ENCODE results near the gene SV2B.

Gene SV2B

GRCh38 chr15:91196768-91197167 lies 96.7 kb downstream of the SV2B start:
- DNase-seq: peak in 1 of 2 experiments; percentile 37

DNA sequence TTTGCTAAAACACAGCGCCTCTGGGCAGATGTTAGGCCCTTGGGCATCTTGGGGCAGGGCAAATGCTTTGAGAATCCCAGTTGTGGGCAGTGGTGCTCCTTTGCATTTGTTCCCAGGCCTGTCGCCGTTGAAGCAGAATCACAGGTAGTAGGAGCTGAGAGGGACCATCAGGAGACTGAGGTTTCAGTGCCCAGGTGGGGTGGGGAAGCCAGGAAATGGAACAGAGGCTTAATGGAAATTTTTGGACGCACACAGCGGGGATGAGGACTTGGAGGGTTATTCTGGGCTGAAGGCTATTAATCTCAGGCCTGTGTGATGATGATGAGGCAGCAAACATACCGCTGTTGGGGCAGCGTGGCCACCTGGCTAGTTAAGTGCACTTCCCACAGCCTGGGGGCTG lies 99.5 kb downstream of the SV2B start:
- no peak for DNase-seq

- no peak for DNase-seq
Observed at GRCh38 chr15:91200101-91200754, 100.2 kb downstream of the SV2B start.

- no peak for DNase-seq
Observed at GRCh38 chr15:91202510-91203102, 102.5 kb downstream of the SV2B start.

DNA sequence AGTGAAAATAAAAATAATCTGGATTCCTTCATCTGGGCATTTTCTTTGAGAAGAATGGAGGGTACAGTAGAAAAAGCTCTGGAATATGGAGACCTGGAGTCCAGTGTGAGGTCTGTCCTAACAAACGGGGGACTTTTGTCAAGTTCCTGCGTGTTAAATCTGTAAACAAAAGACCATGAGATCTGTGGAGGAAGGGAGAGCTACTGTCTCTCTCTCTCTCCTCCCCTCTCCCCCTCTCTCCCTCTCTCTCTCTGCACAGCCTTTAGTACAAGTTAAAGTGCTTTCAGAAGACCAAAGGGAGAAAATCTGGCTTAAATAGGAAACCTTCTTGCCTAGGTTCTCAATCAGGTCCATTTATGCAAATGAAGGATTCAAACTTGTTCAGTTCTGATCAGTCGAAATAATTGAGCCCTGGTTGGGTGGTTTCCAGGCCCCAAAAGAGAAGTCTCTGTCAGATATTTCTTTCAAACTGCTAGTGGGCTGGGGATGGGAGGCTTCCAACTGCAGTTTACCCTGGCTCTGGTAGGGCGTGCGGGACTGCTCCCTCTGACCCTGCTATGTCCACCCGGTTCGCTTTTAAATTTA lies 103.7 kb downstream of the SV2B start:
- no peak for DNase-seq

- no peak for DNase-seq
Observed at GRCh38 chr15:91208371-91208770, 108.3 kb downstream of the SV2B start.

- DNase-seq: no peak
Observed at GRCh38 chr15:91209318-91209717, 109.3 kb downstream of the SV2B start.

GRCh38 chr15:91209726-91210125 lies 109.7 kb downstream of the SV2B start:
- DNase-seq: no peak

- DNase-seq: no peak
Observed at GRCh38 chr15:91214675-91215590, 114.9 kb downstream of the SV2B start.

DNA sequence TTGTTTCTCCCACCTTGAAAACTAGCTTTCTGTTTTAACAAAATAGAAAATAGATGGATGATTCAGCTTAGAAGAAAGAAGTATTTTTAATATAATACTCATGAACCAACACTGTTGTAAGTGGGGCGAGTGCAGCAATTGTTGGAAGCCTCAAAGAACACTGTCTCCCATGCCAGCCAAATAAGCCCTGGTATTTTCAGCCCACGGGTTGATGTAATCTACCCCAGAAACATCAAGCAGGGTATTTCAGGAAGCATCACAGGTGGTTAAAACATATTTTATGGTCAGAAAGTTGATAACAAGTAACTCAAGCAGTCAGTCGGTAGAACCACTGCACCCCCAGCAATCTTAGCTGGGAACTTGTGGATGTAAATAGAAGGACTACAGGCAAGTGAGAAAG lies 115.9 kb downstream of the SV2B start:
- no peak for DNase-seq

GRCh38 chr15:91219206-91219605 lies 119.1 kb downstream of the SV2B start:
- no peak for DNase-seq

DNA sequence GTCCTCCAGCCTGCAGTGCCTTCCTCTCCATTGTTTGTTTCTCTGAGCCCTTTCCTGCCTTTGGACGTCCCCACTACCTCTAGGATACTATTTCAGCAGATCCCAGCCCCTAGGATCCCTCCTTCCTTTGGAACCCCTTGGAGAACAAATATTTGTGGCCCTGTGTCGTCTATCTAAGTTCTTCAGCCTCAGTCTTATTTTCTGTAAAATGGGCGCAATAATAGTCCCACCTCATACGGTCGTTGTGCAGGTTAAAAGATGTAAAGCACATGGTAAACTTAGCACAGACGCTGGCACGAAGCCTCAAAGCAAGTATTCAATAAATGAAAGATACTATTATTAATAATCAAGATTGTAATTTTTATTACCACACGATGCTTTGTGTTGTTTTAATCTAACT lies 122.0 kb downstream of the SV2B start:
- DNase-seq: no peak

- DNase-seq: peak; percentile 36 to 48
Observed at GRCh38 chr15:91223863-91224262, 123.8 kb downstream of the SV2B start.

DNA sequence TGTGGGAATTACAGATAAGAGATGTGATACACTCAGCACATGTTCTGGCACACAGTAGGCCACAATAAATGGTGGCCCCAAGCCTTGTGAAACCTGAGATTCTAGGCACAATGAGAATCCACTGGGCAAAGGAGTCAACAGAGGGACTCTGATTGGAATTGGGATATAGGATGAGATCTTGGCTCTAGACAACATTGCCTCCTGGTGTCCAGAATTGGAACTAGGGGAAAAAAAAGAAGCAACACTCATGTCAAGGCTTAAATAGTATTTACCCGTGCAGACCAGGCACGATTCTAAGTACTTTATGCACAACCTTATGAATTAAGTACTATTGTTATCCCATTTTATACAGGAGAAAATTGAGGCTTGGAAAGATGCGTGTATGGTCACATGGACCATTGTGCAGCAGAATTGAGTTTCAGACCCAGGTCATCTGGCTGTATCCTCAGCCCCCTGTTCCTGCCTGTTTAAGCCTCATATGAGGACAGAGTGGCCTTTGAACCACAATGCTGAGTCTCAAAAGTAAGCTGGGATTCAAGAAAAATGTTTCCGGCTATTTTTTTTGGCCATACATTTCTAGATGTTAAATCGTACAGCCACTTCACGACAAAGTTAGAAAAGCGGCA lies 124.8 kb downstream of the SV2B start:
- peak; percentile 33 to 71 for DNase-seq

GRCh38 chr15:91225741-91226140 lies 125.7 kb downstream of the SV2B start:
- DNase-seq: no peak

DNA sequence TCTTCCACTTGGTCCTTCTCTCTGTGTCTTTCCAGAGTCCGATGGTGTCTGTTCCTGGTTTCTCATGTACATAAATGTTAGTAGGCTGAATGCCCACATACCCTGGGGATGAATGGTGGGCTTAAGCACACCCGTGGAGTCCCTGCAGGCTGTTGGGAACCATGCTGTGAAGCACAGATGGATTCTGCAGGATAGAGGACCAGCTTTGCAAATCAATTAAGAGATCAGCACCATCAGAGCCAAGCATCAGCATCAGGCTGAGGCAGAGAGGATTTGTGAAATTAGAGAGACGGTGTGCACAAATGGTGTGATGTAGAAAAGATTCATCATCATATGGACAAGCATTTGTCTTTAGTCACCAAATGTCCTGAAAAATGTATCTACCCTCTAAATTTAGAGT lies 127.1 kb downstream of the SV2B start:
- no peak for DNase-seq

DNA sequence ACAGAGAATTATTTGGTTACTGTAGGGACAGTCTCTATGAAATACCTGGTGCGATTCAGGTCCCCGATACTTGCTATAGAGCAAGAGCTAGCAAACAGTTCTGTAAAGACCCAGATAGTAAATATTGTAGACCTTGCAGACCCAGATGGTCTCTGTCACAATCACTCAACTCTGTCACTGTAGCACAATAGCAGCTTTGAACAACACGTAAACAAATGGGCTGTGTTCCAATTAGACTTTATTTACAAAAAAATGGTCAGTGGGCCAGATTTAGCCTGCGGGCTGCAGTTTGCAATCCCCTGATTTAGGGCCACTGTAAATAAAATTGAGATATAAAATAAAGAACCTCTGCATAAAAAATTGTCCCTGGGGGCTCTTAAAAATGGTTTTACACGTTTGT lies 127.7 kb downstream of the SV2B start:
- no peak for DNase-seq

- DNase-seq: no peak
Observed at GRCh38 chr15:91228383-91228782, 128.3 kb downstream of the SV2B start.

GRCh38 chr15:91228890-91229289 lies 128.8 kb downstream of the SV2B start:
- DNase-seq: no peak

DNA sequence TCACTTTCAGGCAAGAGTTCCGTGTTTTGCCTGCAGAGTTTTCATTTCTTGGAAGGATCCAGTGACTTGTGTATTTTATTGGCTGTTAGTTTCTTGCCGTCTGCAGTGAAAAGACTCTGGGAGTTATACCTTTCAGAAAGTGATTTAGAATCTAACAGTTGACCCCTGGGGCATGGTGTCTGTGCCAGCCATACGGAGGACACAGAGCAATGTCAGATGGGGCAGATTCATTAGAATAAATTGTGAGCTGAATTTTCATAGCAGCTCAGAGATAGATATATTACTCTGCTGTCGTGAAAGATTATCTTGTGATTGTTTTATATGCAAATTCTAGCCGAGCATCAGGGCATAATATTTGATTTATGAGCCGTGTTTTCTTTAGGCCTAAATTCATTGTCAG lies 131.6 kb downstream of the SV2B start:
- DNase-seq: no peak

DNA sequence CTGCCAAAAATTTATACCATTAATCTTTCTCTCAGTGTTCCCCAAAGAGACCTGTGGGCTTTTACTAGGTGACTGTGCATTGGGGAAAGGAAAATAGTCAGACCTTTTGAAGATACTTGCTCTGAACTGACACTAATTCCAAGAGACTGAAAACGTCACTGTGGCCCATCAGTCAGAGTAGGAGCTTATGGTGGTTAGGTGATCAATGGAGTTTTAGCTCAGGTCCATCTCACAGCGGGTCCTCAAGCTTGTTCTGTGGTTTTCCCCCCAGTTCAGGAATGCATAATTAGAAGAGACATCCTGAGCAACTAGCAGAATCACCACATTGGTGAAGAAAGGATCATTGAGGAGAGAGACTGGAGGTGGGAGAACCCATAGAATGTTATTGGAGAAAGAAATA lies 134.7 kb downstream of the SV2B start:
- no peak for DNase-seq

- no peak for DNase-seq
Observed at GRCh38 chr15:91235376-91235775, 135.3 kb downstream of the SV2B start.

DNA sequence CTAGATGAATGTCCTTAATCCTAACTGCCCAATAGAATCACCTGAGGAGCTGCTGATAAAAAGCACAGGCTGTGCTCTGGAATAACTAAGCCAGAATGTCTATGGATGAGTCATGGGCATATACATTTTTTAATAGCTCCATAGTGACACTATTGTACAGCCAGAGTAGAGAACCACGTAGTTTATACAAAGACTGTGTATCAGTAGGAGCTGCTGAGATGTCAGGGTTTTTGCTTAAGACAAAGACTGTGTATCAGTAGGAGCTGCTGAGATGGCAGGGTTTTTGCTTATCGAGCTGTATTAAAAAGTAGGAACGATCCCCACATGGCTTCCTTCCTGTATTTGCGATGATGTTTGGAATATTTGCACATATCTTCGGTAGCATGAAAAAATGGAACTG lies 137.4 kb downstream of the SV2B start:
- no peak for DNase-seq
